Kidney epithelial cell (primary cell): ENCODE results near the gene C6orf89. TPM values are rescaled to one million over a fixed set of nuclear protein-coding genes. Genes with fewer than 3 reads are reported as not detected.

Experiments
- DNase-seq: peaks from one replicate; pipeline ENCODE4 v3.0.0-alpha.2; 2010; ENCODE audit warnings: low read depth
- H3K27me3 ChIP-seq: 2 replicates; pipeline ENCODE4 v1.6.0; 2011; ENCODE audit warnings: low read length; ENCODE audit not compliant: control insufficient read depth, insufficient read depth
- H3K36me3 ChIP-seq: 2 replicates; pipeline ENCODE4 v1.5.1; 2011; ENCODE audit warnings: low read length; ENCODE audit not compliant: control insufficient read depth, insufficient read depth
- H3K4me3 ChIP-seq: 2 replicates; pipeline ENCODE4 v1.5.1; 2011; ENCODE audit warnings: low read depth, mild to moderate bottlenecking, control low read depth, low read length
- CTCF ChIP-seq: IDR thresholded peaks from 2 replicates; pipeline ENCODE4 v1.5.1; 2011; ENCODE audit warnings: mild to moderate bottlenecking, moderate library complexity, low read length, control low read depth, inconsistent platforms; ENCODE audit not compliant: insufficient read depth, poor library complexity, severe bottlenecking
- total RNA-seq: library from RNA; depleted of rRNA; stranded (reverse); fragments of >200 nt; gene quantifications from 2 replicates; pipeline ENCODE4 v1.2.3, GENCODE V29; 2015

C6orf89 gene
- total RNA-seq, 1 donor from 2014 or later, result 42.5 TPM

- H3K27me3 ChIP-seq, result peaks cover 3% of the 10 kb centered on the region
- H3K36me3 ChIP-seq, result no peaks in the 10 kb centered on the region
- DNase-seq, result no peak
- no peak for TF ChIP-seq CTCF
- H3K4me3 ChIP-seq, result no peak overlapping the region
Observed at GRCh38 chr6:36850021-36850420, 35.7 kb upstream of the C6orf89 start.

GRCh38 chr6:36851149-36851614, 34.6 kb upstream of the C6orf89 start:
- H3K27me3 ChIP-seq, result no peaks in the 10 kb centered on the region
- DNase-seq, result no peak
- no peaks in the 10 kb centered on the region for H3K36me3 ChIP-seq
- peak; percentile 72 for TF ChIP-seq CTCF
- no peak overlapping the region for H3K4me3 ChIP-seq

GRCh38 chr6:36851626-36852025, 34.1 kb upstream of the C6orf89 start:
- no peaks in the 10 kb centered on the region for H3K27me3 ChIP-seq
- H3K4me3 ChIP-seq, result no peak overlapping the region
- no peak for TF ChIP-seq CTCF
- H3K36me3 ChIP-seq, result no peaks in the 10 kb centered on the region
- DNase-seq, result no peak

GRCh38 chr6:36852481-36853147, 33.1 kb upstream of the C6orf89 start:
- H3K27me3 ChIP-seq, result no peaks in the 10 kb centered on the region
- H3K36me3 ChIP-seq, result no peaks in the 10 kb centered on the region
- no peak for DNase-seq
- no peak overlapping the region for H3K4me3 ChIP-seq
- TF ChIP-seq CTCF, result no peak

- peak; percentile 48 for DNase-seq
- Histone ChIP-seq H3K36me3 (no peaks in the 10 kb centered on the region), H3K4me3 (no peak overlapping the region), H3K27me3 (no peaks in the 10 kb centered on the region)
- no peak for TF ChIP-seq CTCF
Observed at GRCh38 chr6:36853325-36853724, 32.4 kb upstream of the C6orf89 start.

- H3K27me3 ChIP-seq, result no peaks in the 10 kb centered on the region
- no peak overlapping the region for H3K4me3 ChIP-seq
- DNase-seq, result no peak
- no peak for TF ChIP-seq CTCF
- no peaks in the 10 kb centered on the region for H3K36me3 ChIP-seq
Observed at GRCh38 chr6:36855750-36856149, 30.0 kb upstream of the C6orf89 start.
